A549 (cell line): ENCODE results near the gene TECPR2. TPM values are rescaled to one million over a fixed set of nuclear protein-coding genes. Genes with fewer than 3 reads are reported as not detected.

Experiments
- ATAC-seq, 2 experiments: fragments of 200-7000 bp in 1 of 2; fragments of >200 bp in 1 of 2; cut with Nextera tagmentation in 1 of 2; cut with Tn5 transposase in 1 of 2; 3 replicates each; pipeline versions ENCODE4 v1.8.0 to v1.9.1; 2018 to 2020; ENCODE audit warnings: mild to moderate bottlenecking in 1 of 2, moderate library complexity in 1 of 2
- CTCF ChIA-PET: fragments of 300-600 bp; sonication (Branson Sonifier 250); formaldehyde crosslinking; extraction: SDS; loops from one replicate; lab custom pipeline; 2021; ENCODE audit warnings: antibody characterized with exemption, inconsistent platforms; lab: Yijun Ruan, JAX
- POLR2A ChIA-PET: fragments of 350-600 bp; formaldehyde crosslinking; extraction: SDS; loops from one replicate; lab custom pipeline; 2021; ENCODE audit warnings: antibody characterized with exemption, inconsistent platforms; lab: Yijun Ruan, JAX
- DNase-seq, 2 experiments: peaks; one replicate each; pipeline versions ENCODE4 v3.0.0 to v3.0.0-alpha.2; 2011 to 2016; ENCODE audit warnings: low read depth in 1 of 2, low spot score in 1 of 2
- FAIRE-seq: peaks from 2 replicates; lab custom pipeline; 2011; peaks lifted over from hg19 to GRCh38; lab: Jason Lieb, UNC
- H3K27ac ChIP-seq, 2 experiments: fragments of >200 bp; sonication (Bioruptor Twin); formaldehyde crosslinking; 3 replicates each; pipeline ENCODE4 v1.5.1; 2016 to 2017
- H3K4me1 ChIP-seq: fragments of >200 bp; sonication (Bioruptor Twin); formaldehyde crosslinking; 3 replicates; pipeline ENCODE4 v1.6.1; 2016
- H3K4me2 ChIP-seq: fragments of >200 bp; sonication (Bioruptor Twin); formaldehyde crosslinking; 3 replicates; pipeline ENCODE4 v1.6.1; 2016
- H3K4me3 ChIP-seq: fragments of >200 bp; sonication (Bioruptor Twin); formaldehyde crosslinking; 3 replicates; pipeline ENCODE4 v1.5.1; 2016
- H3K9me3 ChIP-seq: fragments of >200 bp; sonication (Bioruptor Twin); formaldehyde crosslinking; 3 replicates; pipeline ENCODE4 v1.6.1; 2016
- BCL3 ChIP-seq: fragments of >200 bp; sonication (Bioruptor Twin); formaldehyde crosslinking; IDR thresholded peaks from 3 replicates; pipeline ENCODE4 v1.6.1; 2016
- BHLHE40 ChIP-seq: IDR thresholded peaks from 2 replicates; pipeline ENCODE4 v1.6.1; 2012; ENCODE audit warnings: low read depth, low read length, inconsistent platforms
- CBX2 ChIP-seq: fragments of 200-600 bp; sonication (generic); IDR thresholded peaks from 2 replicates; pipeline ENCODE4 v1.6.1; 2016; ENCODE audit warnings: low read depth, mild to moderate bottlenecking, borderline replicate concordance
- CEBPB ChIP-seq, 2 experiments: fragments of >200 bp in 1 of 2; sonication (Bioruptor Twin) in 1 of 2; formaldehyde crosslinking in 1 of 2; IDR thresholded peaks; 2 replicates each; pipeline ENCODE4 v1.6.1; 2012 to 2016
- CTCF ChIP-seq: fragments of >200 bp; sonication (Bioruptor Twin); formaldehyde crosslinking; IDR thresholded peaks from 3 replicates; pipeline ENCODE4 v1.5.1; 2016
- EHF ChIP-seq: fragments of 250-450 bp; sonication (Bioruptor Pico); IDR thresholded peaks from 2 replicates; pipeline ENCODE4 v1.5.0; 2020; ENCODE audit warnings: mild to moderate bottlenecking
- EHMT2 ChIP-seq: fragments of 200-600 bp; sonication (generic); IDR thresholded peaks from 2 replicates; pipeline ENCODE4 v1.6.1; 2016; ENCODE audit warnings: antibody characterized with exemption, low read depth, mild to moderate bottlenecking, moderate library complexity
- ELK1 ChIP-seq: fragments of 150-350 bp; IDR thresholded peaks from 2 replicates; pipeline ENCODE4 v1.6.1; 2014; ENCODE audit warnings: low read depth, mild to moderate bottlenecking, low read length
- EP300 ChIP-seq, 2 experiments: fragments of >200 bp; sonication (Bioruptor Twin); formaldehyde crosslinking; IDR thresholded peaks; 2 replicates in 1 of 2; 3 replicates in 1 of 2; pipeline ENCODE4 v1.6.1; 2016 to 2017
- ESRRA ChIP-seq: fragments of 150-350 bp; IDR thresholded peaks from 2 replicates; pipeline ENCODE4 v1.6.1; 2014; ENCODE audit warnings: mild to moderate bottlenecking, low read length, borderline replicate concordance
- FOSB ChIP-seq: fragments of 250-450 bp; sonication (Bioruptor Pico); IDR thresholded peaks from 2 replicates; pipeline ENCODE4 v1.5.0; 2020; ENCODE audit warnings: mild to moderate bottlenecking, moderate library complexity
- FOSL2 ChIP-seq, 2 experiments: fragments of 450-650 bp in 1 of 2; fragments of >200 bp in 1 of 2; sonication (Bioruptor Twin) in 1 of 2; formaldehyde crosslinking; IDR thresholded peaks; 2 replicates each; pipeline versions ENCODE4 v1.5.0 to v1.6.1; 2016 to 2020; ENCODE audit warnings: mild to moderate bottlenecking in 1 of 2, moderate library complexity in 1 of 2
- HDAC2 ChIP-seq: fragments of 200-600 bp; sonication (generic); IDR thresholded peaks from 2 replicates; pipeline ENCODE4 v1.6.1; 2016
- MAX ChIP-seq: IDR thresholded peaks from 2 replicates; pipeline ENCODE4 v1.6.1; 2012
- NFE2L2 ChIP-seq: fragments of 150-350 bp; conservative IDR thresholded peaks from 2 replicates; pipeline ENCODE4 v1.6.1; 2014; ENCODE audit warnings: low read length
- POLR2AphosphoS2 ChIP-seq: conservative IDR thresholded peaks from 2 replicates; pipeline ENCODE4 v1.6.1; 2012; ENCODE audit warnings: low read length, improper control_type of control experiment, inconsistent platforms
- RARB ChIP-seq: fragments of 250-450 bp; sonication (Bioruptor Pico); IDR thresholded peaks from 2 replicates; pipeline ENCODE4 v1.8.0; 2021; ENCODE audit warnings: mild to moderate bottlenecking, moderate library complexity
- RFX5 ChIP-seq: fragments of 450-650 bp; IDR thresholded peaks from 2 replicates; pipeline ENCODE4 v1.7.1; 2014; ENCODE audit warnings: antibody characterized with exemption, mild to moderate bottlenecking, moderate library complexity
- SMC3 ChIP-seq: fragments of >200 bp; sonication (Bioruptor Twin); formaldehyde crosslinking; IDR thresholded peaks from 3 replicates; pipeline ENCODE4 v1.6.1; 2018; ENCODE audit warnings: inconsistent platforms
- TFCP2L1 ChIP-seq: fragments of 250-450 bp; sonication (Bioruptor Pico); IDR thresholded peaks from 2 replicates; pipeline ENCODE4 v1.5.0; 2021; ENCODE audit warnings: mild to moderate bottlenecking
- TP53 ChIP-seq: fragments of 250-450 bp; sonication (Bioruptor Pico); IDR thresholded peaks from 2 replicates; pipeline ENCODE4 v1.5.0; 2021; ENCODE audit warnings: mild to moderate bottlenecking, moderate library complexity
- ZC3H11A ChIP-seq: fragments of 450-650 bp; IDR thresholded peaks from 2 replicates; pipeline ENCODE4 v1.6.1; 2014; ENCODE audit warnings: antibody characterized with exemption, mild to moderate bottlenecking
- ZNF302 ChIP-seq: fragments of 250-450 bp; sonication (Bioruptor Pico); IDR thresholded peaks from 2 replicates; pipeline ENCODE4 v1.9.0; 2021; ENCODE audit warnings: inconsistent platforms, mild to moderate bottlenecking, moderate library complexity
- WGBS: methylation state at CpG from one replicate; pipeline ENCODE4 v1.1.6; 2017; ENCODE audit errors: missing lambda C conversion rate; 5-methylcytosine and 5-hydroxymethylcytosine counted together
- polyA plus RNA-seq, 4 experiments: library from polyadenylated mRNA; depleted of rRNA in 3 of 4; stranded (reverse); fragments of >200 nt; fragmentation: RNase III in 1 of 4; extraction: RNeasy Plus Mini Kit Qiagen cat#74134 plus additional on column Dnase treatment in 1 of 4; gene quantifications; 2 replicates in 3 of 4; 3 replicates in 1 of 4; pipeline ENCODE4 v1.2.3, GENCODE V29; 2011 to 2017

Gene TECPR2
- polyA plus RNA-seq, 2 of the 4 experiments (the other 2 are of a cell fraction), result 5.9 to 7.6 TPM

DNA sequence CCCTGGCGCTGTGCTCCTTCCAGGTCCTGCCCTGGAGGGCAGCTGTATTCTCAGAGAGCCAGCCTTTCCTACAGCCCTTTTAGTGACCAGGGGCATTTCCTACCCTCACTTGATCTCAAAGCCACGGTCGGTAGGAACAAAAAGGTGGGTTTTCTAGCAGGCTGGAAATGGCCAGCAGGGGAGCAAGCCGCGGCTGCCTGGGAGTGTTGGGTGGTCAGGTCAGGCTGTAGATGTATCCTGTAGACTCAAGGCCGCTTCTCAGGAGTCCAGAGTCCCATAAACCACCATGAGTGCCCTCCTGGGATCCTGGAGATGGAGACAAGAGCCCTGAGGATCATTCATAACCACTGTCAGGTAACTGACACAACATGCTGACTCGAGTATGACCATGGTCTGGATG lies 18.7 kb upstream of the TECPR2 start:
- TF ChIP-seq TP53 (CRISPR knock-in tag), result no peak
- TF ChIP-seq MAX, result no peak
- TF ChIP-seq ZC3H11A, result no peak
- no peak for TF ChIP-seq CTCF
- no peak for TF ChIP-seq NFE2L2
- TF ChIP-seq POLR2AphosphoS2, result no peak
- no peak for TF ChIP-seq EHMT2
- no peak for TF ChIP-seq FOSB (CRISPR knock-in tag)
- TF ChIP-seq RFX5, result no peak
- TF ChIP-seq ESRRA, result no peak
- no peak for TF ChIP-seq CEBPB (IDR thresholded peaks at IDR 0.05)
- TF ChIP-seq HDAC2, result no peak
- TF ChIP-seq ELK1, result no peak
- no peak overlapping the region for H3K27ac ChIP-seq
- H3K9me3 ChIP-seq, result no peaks in the 10 kb centered on the region
- FAIRE-seq (no peak), ATAC-seq (peak; percentile 19 to 41; a peak in 1 of 6 replicates), DNase-seq (no peak)
- CTCF ChIA-PET, result no interaction called here
- no peak overlapping the region for H3K4me2 ChIP-seq
- H3K4me1 ChIP-seq, result no peaks in the 10 kb centered on the region
- POLR2A ChIA-PET, result interaction anchor here (0.5 to 0.6 kb wide), 2 partner anchors 11 to 172 kb away, joined by 4 read pairs; no protein-coding TSS in a partner anchor
- 88% methylated on average over 7 of the region's 7 CpGs for WGBS
- no peak overlapping the region for H3K4me3 ChIP-seq

DNA sequence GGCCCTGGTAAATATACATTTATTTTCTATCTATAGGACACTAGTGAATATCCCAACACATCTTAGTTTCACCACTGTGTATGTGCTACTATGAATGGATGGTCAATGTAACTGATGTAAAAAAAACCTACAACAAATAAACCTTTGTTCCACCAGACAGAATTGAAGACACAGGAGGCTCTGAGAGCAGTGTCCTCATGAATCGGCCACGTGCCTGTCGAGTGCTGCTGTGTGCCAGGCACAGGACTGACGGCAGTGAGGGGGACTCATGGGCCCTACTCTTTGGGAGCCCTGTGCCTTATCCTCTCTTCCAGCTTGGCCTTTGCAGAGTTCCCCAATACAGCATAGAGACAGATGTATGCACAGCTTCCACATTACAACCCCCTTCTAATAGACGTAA lies 18.3 kb upstream of the TECPR2 start:
- no peak for ATAC-seq
- CTCF ChIA-PET, result no interaction called here

GRCh38 chr14:102345232-102345631 lies 17.5 kb upstream of the TECPR2 start:
- CTCF ChIA-PET, result no interaction called here
- FAIRE-seq, result no peak
- no peak for TF ChIP-seq POLR2AphosphoS2
- TF ChIP-seq EP300 (IDR thresholded peaks at IDR 0.05), result no peak
- TF ChIP-seq FOSL2 (IDR thresholded peaks at IDR 0.05), result no peak
- no peak for TF ChIP-seq FOSL2 (CRISPR knock-in tag; IDR thresholded peaks at IDR 0.05)
- no peak for TF ChIP-seq ZNF302 (CRISPR knock-in tag)
- no peak for TF ChIP-seq BHLHE40
- TF ChIP-seq RARB (CRISPR knock-in tag), result no peak
- no peak for TF ChIP-seq SMC3
- no peak for TF ChIP-seq NFE2L2
- TF ChIP-seq TP53 (CRISPR knock-in tag), result no peak
- no peak for TF ChIP-seq EHMT2
- TF ChIP-seq BCL3, result no peak
- no peak for TF ChIP-seq ELK1
- no peak for TF ChIP-seq EHF (CRISPR knock-in tag)
- no peak for TF ChIP-seq TFCP2L1 (CRISPR knock-in tag)
- Histone ChIP-seq H3K27ac (no peak overlapping the region), H3K4me2 (no peak overlapping the region), H3K4me3 (no peak overlapping the region), H3K9me3 (no peaks in the 10 kb centered on the region), H3K4me1 (no peaks in the 10 kb centered on the region)
- WGBS, result 79% methylated on average over 3 of the region's 3 CpGs
- POLR2A ChIA-PET, result no interaction called here
- no peak for DNase-seq
- no peak for ATAC-seq

More for the DNA sequence above, 18.3 kb upstream of the TECPR2 start:
- POLR2A ChIA-PET, result interaction anchor here (0.5 to 0.6 kb wide), 2 partner anchors 12 to 172 kb away, joined by 4 read pairs; no protein-coding TSS in a partner anchor
- FAIRE-seq (no peak), DNase-seq (no peak)
- no peak for TF ChIP-seq CBX2
- H3K9me3 ChIP-seq, result no peaks in the 10 kb centered on the region
- no peak overlapping the region for H3K4me3 ChIP-seq
- H3K4me2 ChIP-seq, result no peak overlapping the region
- no peak overlapping the region for H3K27ac ChIP-seq
- 97% methylated on average over 5 of the region's 5 CpGs for WGBS
- no peaks in the 10 kb centered on the region for H3K4me1 ChIP-seq
